Measurements from ENCODE around the gene TAF3.
"Not testable (repeated sequence)": the region's sequence is repeated elsewhere in the genome, so short reads cannot be mapped to it uniquely, and the experiment has no call there.

TAF3 gene

GRCh38 chr10:7980196-7980595 lies 161.9 kb downstream of the TAF3 start:
- DNase-seq (ENCODE audit: low read depth) = no peak

- no peak for DNase-seq (ENCODE audit: low read depth)
These were observed 164.4 kb downstream of the TAF3 start for GRCh38 chr10:7982727-7983126.

- no peak for DNase-seq (ENCODE audit: low read depth)
These were observed 166.0 kb downstream of the TAF3 start for GRCh38 chr10:7984325-7984724.

- no peak for DNase-seq (ENCODE audit: low read depth)
These were observed 166.6 kb downstream of the TAF3 start for GRCh38 chr10:7984896-7985295.

- DNase-seq (ENCODE audit: low read depth) = no peak
These were observed 168.5 kb downstream of the TAF3 start for GRCh38 chr10:7986851-7987250.

GRCh38 chr10:7988989-7989388 lies 170.7 kb downstream of the TAF3 start:
- DNase-seq (ENCODE audit: low read depth) = no peak

- DNase-seq (ENCODE audit: low read depth) = no peak
These were observed 180.5 kb downstream of the TAF3 start for GRCh38 chr10:7998831-7999230.

DNA sequence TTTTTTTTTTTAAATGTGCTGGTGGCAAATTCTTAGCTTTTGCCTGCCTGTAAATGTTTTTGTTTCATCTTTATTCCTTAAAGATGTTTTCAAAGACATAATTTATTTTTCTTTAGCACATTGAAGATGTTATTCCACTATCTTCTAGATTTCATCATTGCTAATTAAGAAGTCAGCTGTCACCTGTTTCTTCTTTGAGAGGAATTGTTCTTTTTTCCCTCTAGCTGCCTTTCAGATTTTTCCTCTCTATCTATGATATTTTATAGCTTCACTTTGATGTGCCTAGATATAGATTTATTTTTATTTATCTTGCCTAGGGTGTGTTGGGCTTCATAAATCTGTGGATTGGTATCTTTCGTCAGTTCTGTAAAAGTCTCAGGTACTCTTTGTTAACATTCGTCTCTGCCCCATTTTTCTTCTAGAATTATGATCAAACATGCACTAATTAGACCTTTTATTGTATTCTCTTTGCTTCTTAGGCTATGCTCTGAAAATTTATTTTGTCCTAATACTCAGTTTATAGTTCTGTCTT lies 186.2 kb downstream of the TAF3 start:
- DNase-seq (ENCODE audit: low read depth) = no peak

DNA sequence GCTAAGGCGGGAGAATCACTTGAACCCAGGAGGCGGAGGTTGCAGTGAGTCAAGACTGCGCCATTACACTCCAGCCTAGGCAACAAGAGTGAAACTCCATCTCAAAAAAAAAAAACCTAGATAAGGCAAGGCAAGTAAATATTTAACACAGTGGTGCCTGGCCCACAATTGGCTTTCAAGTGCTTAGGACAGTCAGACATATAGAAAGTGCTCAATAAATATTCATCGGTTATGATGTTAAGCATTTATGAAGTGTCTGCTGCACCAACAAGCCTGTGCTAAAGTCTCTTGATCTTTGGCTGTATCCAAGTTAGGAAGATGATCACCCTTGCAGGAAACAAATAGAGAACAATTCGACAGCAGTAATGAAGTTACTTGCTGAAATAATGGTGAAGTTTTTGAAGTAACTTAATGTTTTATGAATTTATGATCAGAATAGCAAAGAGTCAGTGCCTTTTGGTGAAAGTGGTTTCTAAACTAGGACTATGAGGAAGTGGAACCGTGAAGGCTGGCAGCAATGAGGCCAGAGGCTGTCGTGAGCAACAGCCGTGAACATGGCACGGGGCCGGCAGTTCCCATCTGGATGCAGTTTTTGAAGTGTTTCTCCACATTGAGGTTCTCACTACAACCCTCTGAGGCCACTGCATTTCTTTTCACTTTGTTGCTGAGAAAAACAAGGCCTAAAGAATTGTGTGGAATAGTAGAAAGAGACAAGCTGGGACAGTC lies 188.1 kb downstream of the TAF3 start:
- DNase-seq (ENCODE audit: low read depth) = no peak

- DNase-seq (ENCODE audit: low read depth) = no peak
These were observed 190.7 kb downstream of the TAF3 start for GRCh38 chr10:8009031-8009430.

DNA sequence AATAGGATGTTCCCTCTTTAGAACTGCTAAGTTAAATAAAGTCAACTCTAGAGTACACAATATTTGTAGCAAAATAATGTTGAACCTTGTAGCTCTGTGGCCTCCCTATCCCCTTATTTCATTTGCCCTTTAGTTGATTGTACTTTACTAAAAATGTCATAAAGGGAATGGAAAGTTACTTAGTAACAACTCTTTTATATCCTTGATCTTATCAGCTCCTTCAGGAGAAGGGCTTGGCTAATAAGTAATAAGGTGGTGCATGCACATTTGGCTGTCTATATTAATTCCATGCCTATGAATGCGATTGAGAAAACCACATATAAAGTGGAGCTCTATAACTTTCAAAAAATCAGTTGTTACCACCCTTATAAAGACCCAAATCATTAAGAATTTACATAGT lies 194.7 kb downstream of the TAF3 start:
- no peak for DNase-seq (ENCODE audit: low read depth)

- DNase-seq (ENCODE audit: low read depth) = no peak
These were observed 195.3 kb downstream of the TAF3 start for GRCh38 chr10:8013619-8014018.

GRCh38 chr10:8014649-8015048 lies 196.3 kb downstream of the TAF3 start:
- DNase-seq (ENCODE audit: low read depth) = no peak

DNA sequence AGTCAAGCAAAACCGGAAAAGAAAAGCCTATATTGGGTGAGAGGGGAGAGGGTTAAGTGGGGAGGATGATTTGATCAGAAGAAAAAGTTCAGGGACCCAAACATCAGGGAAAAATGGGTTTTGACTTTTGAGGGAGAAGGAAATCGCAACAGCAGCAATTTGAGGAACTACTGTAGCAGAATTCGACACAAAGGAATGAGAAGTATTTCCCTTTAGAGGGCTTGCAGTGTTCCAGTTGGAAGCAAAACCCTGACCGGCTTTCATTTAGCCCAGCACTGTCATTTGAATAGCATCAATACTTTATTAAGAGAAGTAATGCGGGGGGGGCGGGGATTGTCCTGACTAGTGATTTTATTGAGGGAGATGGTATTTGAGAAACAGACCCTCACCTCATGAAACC lies 199.0 kb downstream of the TAF3 start:
- no peak for DNase-seq (ENCODE audit: low read depth)

DNA sequence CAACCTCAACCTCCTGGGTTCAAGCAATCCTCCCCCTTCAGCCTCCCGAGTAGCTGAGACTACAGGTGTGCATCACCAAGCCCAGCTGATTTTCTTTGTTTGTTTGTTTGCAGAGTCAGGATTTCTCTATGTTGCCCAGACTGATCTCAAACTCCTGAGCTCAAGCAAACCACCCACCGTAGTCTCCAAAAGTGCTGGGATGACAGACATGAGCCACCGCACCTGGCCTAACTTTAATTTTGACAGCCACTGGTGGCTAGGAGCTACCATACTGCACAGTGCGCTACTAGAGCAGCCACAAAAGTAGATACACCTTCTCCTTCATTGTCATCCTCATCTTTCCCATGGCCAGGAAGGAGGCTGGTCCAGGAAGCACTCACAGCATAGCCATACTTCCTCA lies 205.0 kb downstream of the TAF3 start:
- no peak for DNase-seq (ENCODE audit: low read depth)

DNA sequence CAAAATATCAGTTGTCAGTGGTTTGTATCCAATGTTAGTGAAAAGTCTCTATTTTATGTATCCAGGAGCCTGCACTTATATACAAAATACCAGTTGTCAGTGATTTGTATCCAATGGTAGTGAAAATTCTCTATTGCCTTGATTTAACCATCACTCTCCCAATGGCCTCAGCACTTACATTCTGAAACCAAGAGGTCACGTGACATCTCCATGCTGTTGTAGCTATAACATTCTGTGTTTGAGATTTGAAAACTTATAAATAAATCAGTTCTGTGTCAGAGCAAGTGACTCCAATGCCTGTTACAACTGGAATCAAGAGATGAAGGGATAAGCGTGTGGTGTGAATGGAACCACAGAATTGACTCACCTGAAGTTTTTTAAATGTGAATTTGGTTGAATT lies 205.5 kb downstream of the TAF3 start:
- no peak for DNase-seq (ENCODE audit: low read depth)

DNA sequence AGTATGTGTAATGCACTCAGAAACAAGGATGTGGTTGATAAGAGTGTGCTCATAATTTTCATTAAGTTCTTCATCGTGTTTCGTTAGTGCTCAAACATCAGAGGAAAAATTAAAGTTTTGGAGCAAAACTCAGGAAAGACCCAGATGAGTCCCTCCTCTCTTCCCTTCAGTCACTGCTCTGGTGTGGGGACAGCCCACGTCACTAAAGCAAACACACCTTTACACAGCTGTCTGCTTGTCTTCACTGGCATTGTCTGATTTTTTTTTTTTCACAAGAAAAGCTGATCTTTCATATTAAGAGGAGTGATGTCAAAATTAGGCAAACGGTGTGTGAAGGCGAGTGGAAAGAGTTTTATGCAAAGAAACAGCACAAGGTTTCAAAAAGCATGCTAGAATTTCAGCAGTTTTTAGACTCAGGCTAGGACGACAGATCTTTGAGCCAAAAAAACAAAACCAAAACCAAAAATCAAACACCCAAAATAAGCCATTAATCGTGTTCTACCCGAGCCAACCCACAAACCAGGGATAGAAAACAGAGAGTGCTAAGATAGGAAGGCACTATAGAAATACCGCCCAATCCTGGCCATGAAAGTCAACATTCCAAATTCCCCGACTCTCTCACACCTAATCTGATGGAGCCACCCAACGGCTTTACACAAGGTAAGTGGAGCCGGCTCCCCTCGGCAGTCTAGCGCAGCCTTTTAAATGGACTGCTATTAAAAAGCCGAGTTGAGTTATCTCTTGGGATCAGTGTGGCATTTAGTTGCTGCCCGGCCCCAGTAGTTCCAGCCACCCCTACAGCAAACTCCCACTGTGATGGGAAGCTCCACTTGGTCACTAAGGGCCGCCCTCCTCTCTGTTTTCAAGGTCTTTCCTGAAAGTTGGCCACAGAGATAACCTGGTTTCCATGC lies 208.3 kb downstream of the TAF3 start:
- DNase-seq (ENCODE audit: low read depth) = no peak

GRCh38 chr10:8031211-8031610 lies 212.9 kb downstream of the TAF3 start:
- DNase-seq (ENCODE audit: low read depth) = not testable (repeated sequence)

DNA sequence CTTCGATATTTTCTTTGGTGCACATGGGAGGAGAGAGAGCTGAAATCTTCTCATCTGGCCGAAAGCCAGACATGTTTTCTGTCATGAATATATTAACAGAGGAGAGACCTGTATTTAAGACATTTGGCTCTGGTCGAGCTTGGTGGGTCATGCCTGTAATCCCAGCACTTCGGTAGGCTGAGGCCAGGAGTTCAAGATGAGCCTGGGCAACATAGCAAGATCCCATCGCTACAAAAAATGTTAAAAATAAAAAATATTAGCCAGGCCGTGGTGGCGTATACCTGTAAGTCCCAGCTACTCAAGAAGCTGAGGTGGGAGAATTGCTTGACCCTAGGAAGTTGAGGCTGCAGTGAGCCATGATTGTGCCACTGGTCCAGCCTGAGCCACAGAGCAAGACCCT lies 214.3 kb downstream of the TAF3 start:
- DNase-seq (ENCODE audit: low read depth) = no peak

DNA sequence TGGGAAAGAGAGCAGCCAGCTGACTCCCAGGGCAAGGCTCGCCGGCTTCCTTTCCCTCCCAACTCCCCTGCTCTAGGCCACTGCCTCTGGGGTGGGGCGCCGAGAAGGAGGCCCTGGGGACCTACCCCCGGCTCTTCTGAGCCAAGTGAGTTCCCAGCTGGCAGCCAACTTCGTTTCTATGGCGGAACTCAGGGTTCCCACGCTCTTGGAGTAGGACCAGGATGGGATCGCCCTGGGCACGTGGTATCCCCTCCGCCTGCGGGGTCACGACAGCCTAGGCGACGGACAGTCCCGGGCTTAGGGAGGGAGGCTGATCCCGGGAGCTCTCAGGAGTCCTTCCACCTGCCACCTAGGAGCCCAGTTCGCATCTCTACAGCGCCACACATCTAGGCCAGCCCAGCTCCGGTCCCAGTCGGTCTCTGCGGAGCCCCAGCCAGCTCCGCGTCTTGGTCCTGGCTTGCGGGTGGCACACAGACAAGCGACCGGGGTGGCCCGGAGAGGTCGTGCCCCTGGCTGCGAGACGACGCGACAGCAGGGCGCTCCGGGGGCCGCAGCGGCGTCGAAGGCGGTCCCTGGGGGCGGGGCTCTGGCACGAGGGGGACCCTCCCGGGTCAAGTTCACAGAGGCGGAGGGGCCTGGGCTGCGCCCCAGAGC lies 215.6 kb downstream of the TAF3 start:
- no peak for DNase-seq (ENCODE audit: low read depth)

DNA sequence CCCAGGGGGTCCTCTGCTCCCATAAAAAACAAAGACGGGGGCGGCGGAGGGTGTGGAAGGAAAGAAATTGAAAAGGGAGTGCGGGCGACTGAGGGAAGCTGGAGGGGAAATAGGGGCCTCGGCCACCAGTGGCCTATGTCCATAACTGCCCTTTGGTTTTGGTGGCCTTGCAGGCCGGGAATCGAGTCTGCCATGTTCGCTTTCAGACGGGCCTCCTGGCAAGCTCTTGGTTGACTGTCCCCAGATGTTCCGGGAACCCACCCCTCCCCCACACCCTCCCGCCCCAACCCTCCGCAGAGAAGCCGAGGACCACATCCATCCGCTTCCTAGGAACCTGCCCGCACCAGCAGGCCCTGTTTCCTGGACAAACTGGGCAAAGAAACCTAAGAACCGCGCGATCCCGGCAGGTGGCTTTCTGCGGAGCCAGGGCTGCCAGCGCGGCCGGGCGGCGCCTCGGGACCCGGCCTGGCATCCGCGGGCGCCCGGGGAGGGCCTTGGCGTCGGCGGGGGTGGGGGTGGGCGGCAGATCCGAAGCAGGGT lies 216.2 kb downstream of the TAF3 start:
- DNase-seq (ENCODE audit: low read depth) = no peak

DNA sequence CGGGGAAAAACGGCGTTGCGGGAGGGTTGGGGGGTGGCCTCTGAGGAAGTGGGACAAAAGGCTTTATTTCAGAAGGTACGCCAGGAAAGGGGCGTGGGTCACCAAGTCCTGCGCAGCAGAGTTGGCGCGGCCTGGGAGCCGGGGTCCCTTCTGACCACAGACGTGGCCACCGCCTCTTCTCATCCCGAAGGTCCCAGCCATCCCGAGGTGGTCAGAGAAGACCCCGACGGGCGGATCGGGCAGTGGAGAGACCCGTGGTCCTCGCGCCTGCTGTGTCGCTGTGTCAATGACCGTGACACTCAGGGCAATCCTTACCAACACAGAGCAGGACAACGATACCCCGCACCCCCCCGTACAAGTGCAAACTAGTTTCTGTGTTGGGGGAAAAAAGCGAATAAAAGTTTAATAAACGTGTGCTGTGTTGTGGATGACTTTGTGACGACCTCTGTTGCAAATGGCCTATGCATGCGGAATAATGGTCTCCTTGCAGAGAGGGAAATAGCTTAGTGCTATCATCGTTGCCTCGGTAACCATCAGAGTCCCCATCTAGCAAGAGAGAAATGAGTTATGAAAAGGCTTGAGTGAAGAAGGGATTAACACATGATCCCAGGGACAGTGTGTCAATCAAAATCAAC lies 216.8 kb downstream of the TAF3 start:
- no peak for DNase-seq (ENCODE audit: low read depth)
